Measurements from ENCODE around the gene HS3ST3B1. TPM values are rescaled to one million over a fixed set of nuclear protein-coding genes. Genes with fewer than 3 reads are reported as not detected.

Gene HS3ST3B1
- total RNA-seq, 1 donor from 2014 or later = 8.7 TPM

GRCh38 chr17:14396547-14396946 is 95.7 kb downstream of the HS3ST3B1 start:
- Histone ChIP-seq H3K4me1 (ENCODE audit: insufficient read depth, low read length) (no peaks in the 10 kb centered on the region), H3K79me2 (ENCODE audit: insufficient read depth, low read length) (no peaks in the 10 kb centered on the region), H3K9me3 (ENCODE audit: insufficient read depth, low read depth, low read length) (no peaks in the 10 kb centered on the region), H3K9ac (ENCODE audit: low read length) (no peak overlapping the region), H3K4me2 (ENCODE audit: low read length) (no peak overlapping the region), H3K27ac (ENCODE audit: low read depth, low read length) (no peak overlapping the region), H3K4me3 (ENCODE audit: insufficient read depth, low read depth, low read length) (no peak overlapping the region), H2AFZ (ENCODE audit: low read depth, low read length) (no peak overlapping the region), H4K20me1 (ENCODE audit: insufficient read depth, low read length) (no peaks in the 10 kb centered on the region), H3K27me3 (ENCODE audit: insufficient read depth, low read length) (no peaks in the 10 kb centered on the region), H3K36me3 (ENCODE audit: insufficient read depth, low read length) (no peaks in the 10 kb centered on the region)
- no peaks in the 10 kb centered on the region for H3K4me1 Mint-ChIP-seq (ENCODE audit: low read depth, unreplicated experiment)
- H3K4me3 Mint-ChIP-seq (ENCODE audit: unreplicated experiment) = no peak overlapping the region
- TF ChIP-seq EZH2 (IDR thresholded peaks at IDR 0.05; ENCODE audit: insufficient read depth, low read length) (no peak), CTCF (IDR thresholded peaks at IDR 0.05; ENCODE audit: insufficient read depth, low read depth, low read length) (no peak)
- peaks cover 1% of the 10 kb centered on the region for H3K9me3 Mint-ChIP-seq (ENCODE audit: unreplicated experiment)
- no peak for FAIRE-seq
- no peaks in the 10 kb centered on the region for H3K36me3 Mint-ChIP-seq (ENCODE audit: low read depth, unreplicated experiment)
- no peak for DNase-seq (ENCODE audit: low read depth)
- H3K27ac Mint-ChIP-seq (ENCODE audit: unreplicated experiment) = no peak overlapping the region
- H3K27me3 Mint-ChIP-seq (ENCODE audit: low read depth, unreplicated experiment) = no peaks in the 10 kb centered on the region

- H3K4me1 Mint-ChIP-seq (ENCODE audit: low read depth, unreplicated experiment) = no peaks in the 10 kb centered on the region
- no peaks in the 10 kb centered on the region for H3K36me3 Mint-ChIP-seq (ENCODE audit: low read depth, unreplicated experiment)
- H3K27ac Mint-ChIP-seq (ENCODE audit: unreplicated experiment) = no peak overlapping the region
- no peak for FAIRE-seq
- TF ChIP-seq CTCF (IDR thresholded peaks at IDR 0.05; ENCODE audit: insufficient read depth, low read depth, low read length) (no peak), EZH2 (IDR thresholded peaks at IDR 0.05; ENCODE audit: insufficient read depth, low read length) (no peak)
- H3K4me3 Mint-ChIP-seq (ENCODE audit: unreplicated experiment) = no peak overlapping the region
- no peaks in the 10 kb centered on the region for H3K27me3 ChIP-seq (ENCODE audit: insufficient read depth, low read length)
- H3K27ac ChIP-seq (ENCODE audit: low read depth, low read length) = no peak overlapping the region
- DNase-seq (ENCODE audit: low read depth) = no peak
- H3K27me3 Mint-ChIP-seq (ENCODE audit: low read depth, unreplicated experiment) = no peaks in the 10 kb centered on the region
- no peaks in the 10 kb centered on the region for H4K20me1 ChIP-seq (ENCODE audit: insufficient read depth, low read length)
- no peak overlapping the region for H2AFZ ChIP-seq (ENCODE audit: low read depth, low read length)
- H3K9ac ChIP-seq (ENCODE audit: low read length) = no peak overlapping the region
- peaks cover 5% of the 10 kb centered on the region for H3K9me3 Mint-ChIP-seq (ENCODE audit: unreplicated experiment)
- no peak overlapping the region for H3K4me3 ChIP-seq (ENCODE audit: insufficient read depth, low read depth, low read length)
- H3K36me3 ChIP-seq (ENCODE audit: insufficient read depth, low read length) = no peaks in the 10 kb centered on the region
- no peaks in the 10 kb centered on the region for H3K9me3 ChIP-seq (ENCODE audit: insufficient read depth, low read depth, low read length)
- H3K4me1 ChIP-seq (ENCODE audit: insufficient read depth, low read length) = no peaks in the 10 kb centered on the region
- no peaks in the 10 kb centered on the region for H3K79me2 ChIP-seq (ENCODE audit: insufficient read depth, low read length)
- no peak overlapping the region for H3K4me2 ChIP-seq (ENCODE audit: low read length)
Measured at GRCh38 chr17:14398766-14399165, 97.9 kb downstream of the HS3ST3B1 start.

Other genes starting within 250 kb of the HS3ST3B1 start
- gene COX10, start 231.6 kb upstream of the HS3ST3B1 start, total RNA-seq = 16.2 and 16.4 TPM in 2 replicates
- gene CDRT15, start 64.2 kb upstream of the HS3ST3B1 start, total RNA-seq = not detected in 2 replicates

Data from astrocyte (in vitro differentiated cells and primary cell).